NK-92 treated with Interleukin-12 subunit alpha and Interleukin-12 subunit beta, amount 100 ng/mL, for 24 hours (cell line): Measurements from ENCODE around the gene ST6GAL2.

Source experiments
- DNase-seq: peaks from one replicate; lab custom pipeline; 2025; lab: John Stamatoyannopoulos, UW

The ST6GAL2 gene

DNA sequence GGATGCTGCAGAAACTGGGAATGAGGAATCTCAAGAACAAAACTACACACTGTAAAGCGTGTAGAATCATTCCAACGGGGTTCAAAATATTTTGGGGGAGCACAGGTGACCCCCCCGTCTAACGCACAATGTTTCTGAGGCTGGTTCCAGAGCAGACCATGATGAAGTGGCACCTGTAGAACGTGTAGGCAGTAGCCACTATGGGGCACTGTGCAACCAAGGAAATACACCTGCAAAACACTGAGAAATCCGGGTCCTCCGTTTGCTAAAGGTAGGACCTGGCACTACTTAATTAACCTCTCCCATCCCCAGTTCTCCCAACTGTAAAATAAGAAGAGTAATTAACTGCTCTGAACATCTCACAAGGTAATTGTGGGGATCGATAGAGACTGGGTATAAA is 22.6 kb downstream of the ST6GAL2 start:
- DNase-seq = no peak

DNA sequence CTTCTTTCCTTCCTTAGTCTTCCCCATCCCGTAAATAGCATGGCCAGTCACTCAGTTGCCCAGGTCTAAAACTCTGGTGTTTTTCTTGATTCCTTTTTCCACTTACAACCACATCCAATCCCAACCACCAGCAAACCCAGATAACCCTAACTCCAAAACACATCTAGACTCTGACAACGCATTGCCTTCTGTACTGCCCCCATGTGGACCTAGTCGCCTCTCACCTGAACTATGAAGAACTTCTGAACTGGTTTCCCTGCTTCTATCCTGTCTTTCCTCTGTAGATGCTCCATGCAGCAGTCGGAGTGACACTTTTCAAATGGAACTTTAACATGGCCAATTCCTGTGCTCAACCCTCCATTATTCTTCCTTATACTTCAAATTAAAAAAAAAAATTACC is 26.5 kb downstream of the ST6GAL2 start:
- no peak for DNase-seq

DNA sequence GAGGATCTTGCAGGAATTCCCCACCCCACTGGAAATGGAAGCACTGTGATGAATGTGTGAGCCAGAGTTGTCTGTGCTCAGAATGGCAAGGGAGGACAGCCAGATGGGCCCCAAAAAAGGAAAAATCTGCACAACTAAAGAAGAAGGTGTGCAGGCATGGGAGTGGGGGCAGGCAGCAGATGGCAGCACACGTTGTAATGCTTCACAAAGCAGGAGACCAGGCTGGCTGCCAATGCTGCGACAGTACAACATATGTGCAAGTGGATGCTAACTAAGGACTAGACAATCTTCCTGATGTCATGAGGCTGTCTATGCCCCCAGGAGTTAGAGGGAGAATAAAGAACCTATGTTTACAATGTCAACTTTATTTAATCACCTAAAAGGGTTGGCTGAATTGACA is 27.2 kb downstream of the ST6GAL2 start:
- DNase-seq = no peak

DNA sequence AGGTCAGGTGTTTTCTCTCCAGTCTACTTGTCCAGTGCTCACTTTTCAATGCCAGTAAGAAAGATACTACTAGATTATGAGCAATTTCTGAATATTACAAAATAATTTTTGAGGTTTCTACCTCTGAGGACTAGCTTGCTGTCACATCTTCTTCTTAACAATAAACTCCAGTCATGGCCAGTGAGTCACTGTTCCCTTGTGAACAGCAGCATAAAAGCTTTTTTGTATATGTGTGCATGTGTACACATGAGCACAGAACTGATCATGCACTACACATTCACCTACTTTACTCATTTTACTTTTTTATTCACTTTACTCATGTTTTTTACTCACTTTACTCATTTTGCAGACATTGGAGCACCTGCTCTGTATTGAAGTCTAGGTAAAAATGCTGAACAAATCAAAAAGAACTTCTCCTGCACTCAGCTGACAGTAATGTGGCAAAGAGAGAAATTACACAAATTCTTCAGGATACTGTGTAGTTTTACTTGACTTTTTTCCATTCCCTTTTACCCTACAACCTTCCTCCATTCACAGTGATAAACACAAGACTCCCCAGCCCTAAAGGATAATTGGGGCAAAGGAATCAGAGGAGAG is 28.0 kb downstream of the ST6GAL2 start:
- no peak for DNase-seq

- DNase-seq = no peak
These were observed 32.3 kb downstream of the ST6GAL2 start for GRCh38 chr2:106853631-106854030.

DNA sequence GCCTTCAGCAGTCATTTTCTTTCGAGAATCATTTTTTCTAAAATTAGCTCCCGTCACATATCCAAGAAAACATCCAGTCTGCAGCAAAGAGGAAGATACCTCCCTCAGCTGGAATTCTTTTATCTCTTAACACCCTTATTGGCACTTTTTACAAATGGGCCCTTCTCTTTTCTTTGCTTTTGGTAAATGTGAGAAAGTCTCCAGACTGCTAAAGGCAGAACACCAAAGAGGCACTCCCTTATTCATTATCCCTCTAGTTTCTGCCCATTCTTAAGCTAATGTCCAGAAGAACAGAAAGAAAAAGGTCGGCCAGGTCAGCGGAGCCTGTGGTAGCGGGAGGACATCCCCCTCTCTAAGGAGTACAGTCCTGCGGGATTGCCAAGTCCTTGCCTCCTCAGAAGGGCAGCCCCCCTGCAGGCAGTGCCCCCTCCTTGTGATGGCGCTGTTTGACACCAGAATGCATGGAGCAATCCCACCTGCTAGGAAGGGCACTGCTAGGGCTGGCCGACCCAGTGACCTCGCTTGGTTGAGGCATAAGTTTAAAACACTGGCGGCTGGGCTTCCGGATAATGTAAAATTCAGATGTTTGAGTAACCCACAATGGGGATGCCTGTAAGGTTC is 34.0 kb downstream of the ST6GAL2 start:
- no peak for DNase-seq

DNA sequence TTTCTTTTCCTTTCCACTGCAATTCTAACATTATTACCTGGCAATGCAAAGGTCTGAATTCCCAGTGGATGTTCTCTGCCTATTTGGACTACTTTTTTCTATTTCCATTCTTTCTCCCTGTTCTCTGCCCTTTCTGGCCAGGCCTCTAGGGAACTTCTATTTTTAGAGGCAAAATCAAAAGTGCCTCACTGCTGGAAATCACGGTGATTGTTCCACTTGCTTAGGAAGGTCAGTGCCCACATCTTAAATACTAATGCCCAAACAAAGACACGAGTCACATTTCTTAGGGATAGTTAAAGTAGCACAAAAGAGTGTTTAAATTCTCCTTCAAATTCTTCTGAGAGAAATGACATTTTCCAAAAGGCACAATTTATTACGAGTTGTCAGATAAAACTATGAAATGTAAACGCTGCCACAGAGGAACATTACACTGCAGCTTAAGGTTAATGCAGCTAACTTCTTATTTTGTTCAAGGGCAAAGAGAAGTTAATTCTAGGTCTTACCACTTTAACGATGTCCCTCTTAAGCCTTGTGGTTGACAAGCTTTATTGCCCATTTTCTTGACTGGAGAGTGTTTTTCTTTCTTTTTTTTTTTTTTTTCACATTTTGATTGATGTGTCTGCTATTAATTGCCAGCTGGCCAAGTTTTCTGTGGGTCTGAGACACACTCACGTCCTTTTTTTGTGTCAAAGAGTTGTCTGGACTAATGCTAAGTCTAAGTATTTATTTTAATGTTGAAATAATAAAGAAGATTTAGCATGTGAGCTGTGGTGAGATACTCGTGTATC is 34.7 kb downstream of the ST6GAL2 start:
- DNase-seq = no peak

DNA sequence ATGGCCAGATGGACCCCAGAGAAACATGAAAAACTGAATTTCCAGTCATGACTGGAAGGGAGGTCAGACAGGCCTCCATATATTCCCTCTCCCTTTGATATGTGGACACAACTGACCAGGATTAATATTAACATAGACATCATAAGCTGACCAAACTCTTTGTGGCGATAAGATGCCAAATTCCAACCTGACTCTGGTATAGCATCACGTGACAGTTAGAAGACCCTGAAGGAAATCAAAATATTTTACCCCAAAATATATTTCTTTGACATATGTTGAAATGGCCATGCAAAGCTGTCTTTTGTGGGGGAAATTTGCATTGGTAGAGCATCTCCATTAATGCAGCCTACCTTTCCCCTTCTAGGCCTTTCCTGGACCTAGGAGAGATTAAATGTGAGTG is 36.7 kb downstream of the ST6GAL2 start:
- DNase-seq = no peak

DNA sequence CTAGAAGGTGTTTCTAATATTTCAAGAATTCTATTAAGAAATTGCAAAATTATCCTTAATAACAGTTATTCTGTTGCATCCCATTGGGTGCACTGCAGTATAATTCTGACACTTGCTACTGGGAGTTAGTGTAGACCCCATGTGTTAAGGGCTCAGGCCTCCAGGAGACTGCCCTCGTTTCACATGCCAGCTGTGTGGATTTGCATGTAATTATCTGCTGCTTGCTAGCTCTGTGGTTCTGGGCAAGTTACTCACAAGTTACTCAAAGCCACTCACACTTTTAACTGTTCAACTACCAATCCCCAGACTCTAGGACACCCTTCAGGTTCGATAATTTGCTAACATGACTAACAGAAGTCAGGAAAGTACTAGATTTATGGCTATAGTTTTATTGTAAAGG is 38.6 kb downstream of the ST6GAL2 start:
- DNase-seq = no peak

GRCh38 chr2:106845716-106846115 is 40.3 kb downstream of the ST6GAL2 start:
- DNase-seq = no peak

DNA sequence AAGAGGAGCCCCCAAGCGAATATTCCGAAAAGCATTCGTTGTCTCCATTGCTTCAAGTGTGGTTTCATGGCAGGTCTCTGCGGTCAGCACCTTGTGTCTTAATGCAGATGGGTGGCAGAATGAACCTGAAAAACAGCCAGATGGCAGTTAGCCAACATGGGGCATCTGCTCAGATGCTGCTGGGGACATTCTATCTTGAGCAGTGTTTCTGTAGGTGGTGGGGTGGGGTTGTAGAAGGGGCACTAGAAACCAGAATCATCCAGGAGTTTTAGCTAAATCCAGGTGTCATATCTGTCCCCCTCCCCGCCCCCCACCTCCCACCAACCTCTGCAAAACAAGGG is 42.1 kb downstream of the ST6GAL2 start:
- DNase-seq = no peak

DNA sequence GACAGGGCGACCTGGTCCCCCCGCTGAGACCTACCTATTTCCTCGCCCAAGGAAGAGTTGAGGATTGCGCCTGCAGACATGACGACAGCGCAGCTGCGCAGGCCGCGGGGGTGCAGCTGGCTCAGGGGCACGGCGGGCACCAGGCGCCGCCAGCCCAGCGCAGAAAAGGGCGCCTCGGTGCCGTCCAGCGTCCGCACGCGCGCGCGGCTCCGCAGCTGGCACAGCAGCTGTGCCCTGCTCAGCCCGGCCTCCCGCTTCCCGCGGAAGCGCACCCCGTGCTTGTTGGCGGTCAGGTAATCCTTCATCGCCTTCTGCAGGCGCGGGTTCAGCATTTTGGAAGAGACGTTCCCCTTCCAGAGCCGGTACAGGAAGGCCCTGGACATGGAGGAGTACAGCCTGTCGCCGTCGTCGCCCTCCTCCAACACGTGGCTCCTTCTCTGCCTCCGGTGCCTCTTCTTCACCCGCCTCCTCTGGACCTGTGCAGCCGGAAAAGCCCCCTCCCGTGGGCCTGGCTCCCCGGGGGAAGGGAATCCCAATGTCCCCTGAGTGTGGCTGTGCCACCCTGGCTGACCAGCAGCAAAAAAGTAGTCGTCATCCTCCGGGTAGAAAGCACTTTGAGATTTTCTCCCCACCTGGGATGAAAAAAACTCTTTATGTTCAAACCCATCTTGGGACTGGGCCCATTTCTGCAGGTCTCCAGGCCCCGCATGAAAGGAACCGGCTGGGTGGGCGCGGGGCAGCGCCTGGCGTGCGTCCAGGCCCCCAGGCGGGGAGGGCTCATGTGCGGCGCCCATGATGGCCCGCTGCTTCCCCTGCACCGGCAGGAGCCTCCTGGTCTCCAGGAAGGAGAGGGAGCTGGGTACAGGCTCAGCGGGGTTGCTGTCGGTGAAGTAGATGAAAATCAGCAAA is 42.7 kb downstream of the ST6GAL2 start:
- DNase-seq = no peak

DNA sequence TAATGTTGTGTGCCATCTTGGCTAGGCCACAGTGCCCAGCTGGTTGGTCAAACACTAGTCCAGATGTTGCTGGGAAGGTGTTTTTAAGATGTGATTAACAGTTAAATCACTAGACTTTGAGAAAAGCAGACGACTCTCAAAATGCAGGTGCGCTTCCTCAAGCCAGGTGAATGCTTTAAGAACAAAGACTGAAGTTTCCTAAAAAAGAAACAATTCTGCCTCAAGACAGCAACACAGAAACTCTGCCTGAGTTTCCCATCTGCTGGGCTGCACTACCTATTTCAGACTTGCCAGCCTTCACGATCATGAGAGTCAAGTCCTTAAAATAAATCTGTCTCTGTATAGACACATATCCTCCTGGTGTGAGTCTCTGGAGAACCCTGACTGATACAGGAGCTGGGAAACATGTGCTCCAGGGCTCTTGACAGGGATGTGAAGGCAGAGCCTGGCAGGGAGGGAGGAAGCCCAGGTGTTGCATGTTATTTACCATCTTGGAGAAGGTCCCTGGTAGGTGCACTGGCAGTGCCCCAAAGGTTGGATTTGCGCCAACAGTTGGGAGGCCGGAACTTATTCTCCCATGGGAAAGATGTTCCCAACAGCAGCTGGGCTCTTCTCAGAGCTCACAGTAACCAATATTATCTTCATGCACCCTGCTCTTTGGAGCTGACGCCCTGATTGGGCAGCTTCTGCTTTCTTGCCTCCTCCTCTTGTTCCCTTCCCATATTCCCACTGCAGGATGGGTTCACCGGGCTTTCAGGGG is 43.9 kb downstream of the ST6GAL2 start:
- no peak for DNase-seq

GRCh38 chr2:106840818-106841217 is 45.1 kb downstream of the ST6GAL2 start:
- no peak for DNase-seq

DNA sequence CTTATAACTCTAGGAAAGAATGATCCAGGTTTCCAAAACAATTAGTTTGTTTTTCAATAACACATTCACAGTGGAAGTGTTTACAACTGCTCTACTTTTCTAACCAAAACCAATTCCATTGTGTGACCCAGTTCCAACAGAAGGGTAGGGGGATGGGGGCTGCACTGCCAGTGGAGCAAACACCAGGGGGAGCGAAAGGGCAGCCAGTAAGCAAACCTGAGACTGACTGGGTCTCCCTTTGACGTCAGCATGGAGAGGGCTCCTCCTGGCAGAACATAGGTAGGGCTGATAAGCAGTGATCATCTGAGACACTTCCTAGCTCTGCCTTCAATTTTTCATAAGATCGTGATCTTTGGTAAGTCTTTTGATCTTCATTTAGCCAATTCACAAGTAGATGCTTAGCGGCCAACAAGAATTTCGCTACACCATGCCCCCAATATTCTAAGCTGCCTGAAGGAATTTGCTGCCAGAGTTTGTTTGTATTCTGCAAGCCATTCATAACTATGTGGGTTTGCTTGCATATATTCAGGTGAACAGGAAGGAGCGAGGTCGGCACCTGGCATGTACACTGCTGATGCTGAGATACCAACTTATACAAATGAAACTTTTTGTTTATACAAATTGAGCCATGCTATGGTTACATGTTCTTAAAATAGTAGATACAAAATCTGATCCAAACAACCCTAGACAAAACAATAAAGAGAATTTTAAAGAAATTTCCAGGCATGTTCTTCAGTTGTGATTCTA is 45.9 kb downstream of the ST6GAL2 start:
- no peak for DNase-seq

DNA sequence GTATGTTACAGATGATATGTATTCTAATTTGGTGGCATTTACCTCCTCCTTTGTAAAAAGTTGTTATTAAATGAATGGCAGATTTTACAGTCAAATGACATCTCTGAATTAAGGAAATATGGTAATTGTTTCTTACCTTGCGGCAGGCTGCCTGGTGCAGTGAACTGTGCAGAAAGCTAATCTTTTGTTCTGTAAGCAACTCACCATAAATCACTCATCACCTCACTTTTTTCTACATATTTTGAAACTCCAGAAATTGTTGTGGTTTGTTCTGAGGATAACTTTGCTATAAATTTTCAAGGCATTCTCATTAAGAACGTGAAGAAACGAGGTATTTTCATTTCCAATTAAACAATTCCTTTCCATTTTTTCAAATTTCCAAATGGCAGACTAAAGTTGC is 52.7 kb downstream of the ST6GAL2 start:
- no peak for DNase-seq

DNA sequence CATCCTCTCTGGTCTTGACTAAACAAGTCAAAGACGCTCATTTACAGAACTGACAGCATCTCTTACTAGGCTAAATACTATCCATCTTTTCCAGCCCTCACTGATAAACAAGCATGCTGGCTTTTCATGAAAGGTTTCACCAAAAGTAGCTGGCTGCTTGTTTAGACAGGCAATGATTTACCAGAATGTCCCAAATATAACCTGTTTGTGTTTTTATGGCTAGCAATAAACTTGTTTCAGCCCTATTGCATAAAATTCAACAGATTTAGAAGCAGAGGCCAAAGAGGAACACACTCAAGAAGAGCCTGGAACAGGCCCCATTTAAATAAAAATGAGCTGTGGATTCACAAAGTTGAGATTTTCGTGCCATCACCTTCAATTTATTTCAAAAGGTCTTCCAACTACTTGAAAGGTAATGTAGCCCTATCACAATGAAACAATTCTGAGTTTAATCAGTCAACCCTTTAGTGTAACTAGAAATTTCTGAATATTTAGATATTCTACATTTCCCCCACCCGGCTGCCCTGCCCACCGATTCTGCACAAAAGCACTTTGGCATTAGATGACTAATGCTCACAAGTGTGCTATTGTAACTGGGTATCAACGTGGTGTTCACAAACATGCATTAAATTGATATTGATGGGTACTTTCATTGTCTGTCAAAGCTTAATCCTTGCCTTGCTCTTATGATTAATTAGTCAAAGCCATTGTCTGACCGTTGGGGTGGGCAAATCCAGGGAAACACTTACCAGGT is 54.0 kb downstream of the ST6GAL2 start:
- no peak for DNase-seq

GRCh38 chr2:106831241-106831640 is 54.7 kb downstream of the ST6GAL2 start:
- no peak for DNase-seq

DNA sequence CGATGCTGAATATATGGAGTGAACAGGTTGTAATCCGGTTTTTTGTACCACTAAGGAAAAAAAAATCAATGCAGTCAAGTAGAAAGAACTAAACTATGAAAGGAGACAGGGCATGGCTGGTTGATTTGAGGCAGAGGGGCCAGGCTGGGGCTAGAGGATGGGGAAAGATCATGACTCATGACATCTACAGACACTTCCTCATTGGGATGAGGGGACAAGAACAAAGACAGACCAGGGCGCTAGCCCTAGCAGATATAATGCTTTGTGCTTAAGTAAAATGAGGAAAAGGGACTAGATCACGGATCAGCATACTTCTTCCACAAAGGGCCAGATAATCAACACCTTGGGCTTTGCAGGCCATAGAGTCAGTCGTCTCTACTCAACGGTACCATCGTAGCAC is 55.8 kb downstream of the ST6GAL2 start:
- no peak for DNase-seq

GRCh38 chr2:106828119-106828518 is 57.8 kb downstream of the ST6GAL2 start:
- DNase-seq = no peak
